ENCODE measurements around the gene DLG2.

- no peak for TF ChIP-seq POLR2A (IDR thresholded peaks at IDR 0.05)
- no peak for TF ChIP-seq CTCF (IDR thresholded peaks at IDR 0.05)
- TF ChIP-seq POLR2AphosphoS5 (IDR thresholded peaks at IDR 0.05) = no peak
- TF ChIP-seq EP300 (IDR thresholded peaks at IDR 0.05) = no peak
Observed at GRCh38 chr11:84034484-84034883, 1592.7 kb downstream of the DLG2 start.
